Activated T-helper 1 cell treated with anti-CD3 and anti-CD28 coated beads, Interleukin-2, amount 50 U/mL, for 16 hours (primary cell): ENCODE data around the gene EXOSC9.

ENCODE experiments used
- DNase-seq, 2 donors: peaks; one replicate each; pipeline ENCODE4 v3.0.0-alpha.2; 2020; ENCODE audit warnings: low read depth in 1 of 2, low spot score in 1 of 2

EXOSC9 gene

DNA sequence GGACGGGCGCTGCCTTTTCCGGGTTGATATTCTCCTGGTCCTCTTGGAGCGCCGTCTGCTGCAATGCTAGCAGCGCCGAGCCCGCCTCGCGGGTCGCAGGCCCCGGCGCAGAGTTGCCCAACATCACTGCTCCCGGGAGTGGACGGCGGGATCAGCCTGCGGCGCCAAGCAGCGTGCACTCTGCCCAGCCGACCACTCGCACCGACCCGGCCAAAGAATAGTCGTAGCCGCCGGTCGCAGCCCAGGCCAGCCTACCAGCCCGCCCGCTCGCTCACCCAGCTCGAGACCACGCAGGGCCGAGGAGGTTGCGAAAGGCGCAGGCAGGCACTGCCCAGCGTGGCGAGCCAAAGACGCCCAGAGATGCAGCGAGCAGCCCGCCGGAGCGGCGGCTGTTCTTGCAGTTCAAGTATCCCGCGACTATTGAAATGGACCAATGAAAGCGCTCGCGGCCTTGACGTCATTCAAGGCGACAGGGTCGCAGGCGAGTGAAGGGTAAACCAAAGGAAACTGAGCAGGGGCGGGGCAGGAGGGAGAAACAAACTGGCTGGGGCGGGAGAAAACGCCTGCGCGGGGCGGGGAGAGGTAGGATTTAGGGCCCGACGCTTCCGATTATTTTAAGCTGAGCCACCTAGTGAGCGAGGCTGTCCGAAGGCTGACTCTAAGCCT lies 22.5 kb downstream of the EXOSC9 start, which contains the start of gene CCNA2:
Gene CCNA2, minus strand, starts transcription at position 379 of the 666 bp plus-strand sequence. Its CDS starts 255 bp downstream, at position 124.
- peak; percentile 88 to 91 for DNase-seq

GRCh38 chr4:121824171-121824527 lies 23.0 kb downstream of the EXOSC9 start:
- no peak for DNase-seq

DNA sequence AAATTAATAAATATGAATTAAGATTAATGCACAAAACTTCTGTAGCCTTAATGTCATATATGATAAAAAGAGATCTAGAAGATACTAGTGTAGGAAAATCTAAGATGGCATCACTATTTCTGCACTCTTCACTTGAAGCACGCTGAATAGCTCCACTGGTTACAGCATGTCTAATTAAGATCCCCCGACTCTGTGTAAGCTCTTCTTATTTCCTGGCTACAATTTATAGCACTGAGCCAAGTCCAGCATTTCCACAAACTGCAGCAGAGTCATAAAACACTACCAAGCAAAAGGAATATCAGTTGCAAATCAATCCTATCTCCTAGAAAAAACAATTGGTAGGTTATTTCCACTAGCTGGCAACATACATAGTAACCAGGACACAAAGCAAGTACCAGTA lies 23.8 kb downstream of the EXOSC9 start:
- DNase-seq, result no peak

GRCh38 chr4:121827853-121828252 lies 26.7 kb downstream of the EXOSC9 start:
- no peak for DNase-seq

- no peak for DNase-seq
Measured at GRCh38 chr4:121829511-121829910, 28.4 kb downstream of the EXOSC9 start.

DNA sequence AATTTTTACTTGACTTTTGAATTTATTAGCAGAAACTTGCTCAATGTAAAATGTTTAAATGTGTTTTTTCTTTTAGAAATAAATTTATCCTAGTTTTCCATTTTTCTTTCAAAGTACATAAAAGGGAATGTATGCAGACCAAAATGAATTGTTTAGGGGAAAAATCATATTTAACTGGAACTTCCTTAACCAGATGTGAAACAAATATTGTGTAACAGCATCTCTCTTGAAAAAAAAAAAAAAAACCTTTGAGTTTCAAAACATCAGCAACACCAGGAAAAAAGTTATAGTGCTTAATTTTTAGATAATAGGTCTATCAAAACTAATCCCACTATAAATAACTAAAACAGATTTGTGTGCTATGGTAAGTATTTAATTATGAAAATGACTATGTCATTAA lies 37.0 kb downstream of the EXOSC9 start:
- no peak for DNase-seq

- DNase-seq, result no peak
Measured at GRCh38 chr4:121842862-121843261, 41.7 kb downstream of the EXOSC9 start.

DNA sequence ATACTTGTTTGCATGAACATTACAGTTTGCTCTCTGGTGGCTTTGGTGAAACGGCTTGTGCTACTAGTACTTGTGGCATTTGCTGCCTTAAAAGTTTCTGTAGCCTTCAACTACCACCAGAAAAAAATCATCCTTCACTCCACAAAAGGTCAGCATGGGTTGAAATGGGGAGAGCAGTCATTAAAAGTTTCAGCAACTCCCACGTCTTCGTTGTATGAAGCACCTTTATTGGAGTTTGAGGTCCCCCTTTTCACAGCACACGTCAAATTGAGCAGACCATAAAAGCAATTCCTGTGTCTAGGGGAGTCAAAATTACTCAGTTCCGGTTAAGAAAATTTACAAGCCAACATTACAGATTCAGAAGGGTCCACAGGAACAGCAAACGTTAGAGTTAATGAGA lies 45.5 kb downstream of the EXOSC9 start:
- DNase-seq, result no peak

DNA sequence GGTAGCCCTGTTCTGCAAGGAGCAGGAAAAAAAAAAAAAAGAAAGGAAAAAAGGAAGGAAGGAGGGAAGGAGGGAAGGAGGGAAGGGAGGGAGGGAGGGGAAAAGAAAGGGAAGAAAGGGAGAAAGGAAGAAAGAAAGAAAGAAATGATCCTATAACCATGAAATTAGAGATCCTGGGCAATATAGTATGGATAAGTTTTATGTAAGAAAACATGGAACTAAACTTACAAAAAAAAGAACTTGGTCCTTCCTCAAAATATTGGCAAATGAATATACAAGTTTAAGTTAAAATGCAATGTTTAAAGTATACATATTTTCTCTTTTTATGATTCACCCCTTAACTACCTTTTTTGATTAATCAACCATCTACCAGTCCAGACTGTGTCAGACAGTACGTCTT lies 50.2 kb downstream of the EXOSC9 start:
- no peak for DNase-seq

- no peak for DNase-seq
Measured at GRCh38 chr4:121860121-121860520, 59.0 kb downstream of the EXOSC9 start.

GRCh38 chr4:121861426-121861825 lies 60.3 kb downstream of the EXOSC9 start:
- DNase-seq, result no peak

DNA sequence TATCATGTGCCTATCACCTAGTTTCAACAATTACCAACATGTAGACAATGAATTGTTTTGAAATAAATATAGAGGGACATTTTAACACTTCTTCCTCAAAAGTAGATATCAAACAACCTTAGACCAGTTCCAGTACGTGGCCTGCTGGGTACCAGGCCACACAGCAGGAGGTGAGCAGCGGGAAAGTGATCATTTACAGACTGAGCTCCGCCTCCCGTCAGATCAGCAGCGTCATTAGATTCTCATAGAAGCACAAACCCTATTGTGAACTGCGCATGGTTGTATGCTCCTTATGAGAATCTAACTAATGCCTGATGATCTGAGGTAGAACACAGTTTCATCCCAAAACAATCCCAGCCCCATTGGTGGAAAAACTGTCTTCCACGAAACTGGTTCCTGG lies 62.7 kb downstream of the EXOSC9 start:
- no peak for DNase-seq
